HG03378 (cell line): Measurements from ENCODE around the gene TSC22D3.
"Not testable (repeated sequence)": the region's sequence is repeated elsewhere in the genome, so short reads cannot be mapped to it uniquely, and the experiment has no call there.

Experiments used
- ATAC-seq: cut with Tn5 transposase; IDR thresholded peaks from one replicate; pipeline ENCODE4 v1.9.1; 2021; ENCODE audit warnings: mild to moderate bottlenecking, moderate library complexity; ENCODE audit not compliant: unreplicated experiment

The TSC22D3 gene

GRCh38 chrX:107775734-107776511 is at the start of gene TSC22D3:
Gene TSC22D3 (minus strand): TSS chrX:107775787. CDS start chrX:107775419, 368 bp downstream.
- peak; percentile 63 for ATAC-seq

- ATAC-seq, result no peak
Observed at GRCh38 chrX:107823456-107823855, 47.9 kb upstream of the TSC22D3 start.

- no peak for ATAC-seq
Observed at GRCh38 chrX:107823042-107823441, 47.5 kb upstream of the TSC22D3 start.

DNA sequence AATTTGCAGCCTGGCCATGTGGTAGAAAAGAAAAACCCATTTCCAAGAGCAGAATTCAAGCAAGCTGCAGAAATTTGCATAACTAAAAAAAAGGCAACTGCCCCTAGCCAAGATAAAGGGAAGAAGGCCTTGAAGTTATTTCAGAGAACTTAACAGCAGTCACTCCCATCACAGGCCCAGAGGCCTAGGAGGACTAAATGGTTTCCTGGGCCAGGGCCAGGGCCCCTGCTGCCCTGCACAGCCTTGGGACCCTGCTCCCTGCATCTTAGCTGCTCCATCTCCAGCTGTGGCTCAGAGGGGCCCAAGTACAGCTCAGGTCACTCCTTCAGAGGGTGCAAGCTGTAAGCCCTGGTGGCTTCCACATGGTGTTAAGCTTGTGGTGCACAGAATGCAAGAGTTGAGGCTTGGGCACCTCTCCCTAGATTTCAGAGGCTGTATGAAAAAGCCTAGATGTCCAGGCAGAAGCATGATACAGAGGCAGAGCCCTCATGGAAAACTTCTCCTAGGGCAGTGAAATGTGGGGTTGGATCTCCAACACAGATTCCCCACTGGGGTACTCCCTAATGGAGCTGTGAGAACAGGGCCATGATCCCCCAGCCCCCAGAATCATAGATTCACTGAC is 43.4 kb upstream of the TSC22D3 start:
- ATAC-seq, result no peak

GRCh38 chrX:107810053-107810452 is 34.5 kb upstream of the TSC22D3 start:
- ATAC-seq, result not testable (repeated sequence)

GRCh38 chrX:107805179-107805578 is 29.6 kb upstream of the TSC22D3 start:
- no peak for ATAC-seq

DNA sequence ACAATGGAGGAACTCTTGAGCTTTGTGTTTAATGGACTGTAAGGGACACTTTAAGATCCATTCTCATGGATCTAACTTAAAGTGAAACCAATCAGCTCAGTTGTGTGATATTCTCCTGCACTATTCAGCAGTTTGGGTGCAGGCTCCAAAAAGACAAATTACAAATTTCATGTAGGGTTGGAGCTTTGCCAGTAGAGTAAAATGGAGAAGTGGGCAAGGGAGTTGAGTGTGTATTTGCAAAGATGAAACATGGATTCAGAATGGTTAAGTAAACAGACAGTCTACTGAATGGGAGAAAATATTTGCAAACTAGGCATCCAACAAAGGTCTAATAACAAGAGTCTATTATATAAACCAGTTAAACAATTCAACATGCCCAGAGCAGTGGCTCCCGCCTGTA is 28.8 kb upstream of the TSC22D3 start:
- ATAC-seq, result no peak

DNA sequence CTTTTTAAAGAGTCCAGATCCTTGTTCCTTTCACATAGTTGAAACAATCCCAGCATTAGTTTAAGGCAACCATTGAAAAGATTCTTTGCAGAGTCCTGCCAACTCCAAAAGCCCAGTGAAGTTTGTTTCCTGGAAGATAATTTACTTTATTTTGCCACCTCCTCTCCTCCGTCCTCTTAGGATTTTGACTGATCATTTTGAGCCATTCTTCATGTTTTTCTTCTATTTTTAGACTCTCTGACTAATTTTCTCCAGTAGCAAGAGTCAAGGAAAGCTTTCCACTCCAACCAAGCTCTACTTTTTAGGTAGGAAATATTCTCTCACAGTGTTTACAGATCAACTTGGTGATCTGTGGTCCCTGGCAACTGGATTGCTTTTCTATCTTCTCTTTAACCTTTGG is 12.2 kb upstream of the TSC22D3 start:
- no peak for ATAC-seq

GRCh38 chrX:107780525-107780924 is 4.9 kb upstream of the TSC22D3 start:
- no peak for ATAC-seq

DNA sequence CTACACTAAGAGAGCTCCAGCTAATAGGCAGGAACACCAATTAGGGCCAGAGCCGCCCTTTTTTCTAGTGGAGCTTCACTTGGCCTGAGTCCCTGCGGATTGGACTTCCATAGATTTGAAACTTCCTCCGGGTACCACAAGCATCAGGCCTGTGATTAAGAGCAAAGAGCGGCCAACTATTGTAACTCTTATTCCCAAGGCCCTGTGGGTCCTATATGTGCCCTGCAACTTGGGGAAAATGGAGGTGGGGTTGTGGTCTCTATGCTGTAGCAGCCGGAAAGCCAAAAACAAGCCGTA is 1.9 kb upstream of the TSC22D3 start, which contains the start of gene NCBP2L:
NCBP2L (plus strand) TSS at position 198 of the 297 bp plus-strand sequence. CDS start 16,488 bp downstream, outside the sequence.
- ATAC-seq, result no peak

GRCh38 chrX:107776649-107777535 is 1.3 kb upstream of the TSC22D3 start:
- ATAC-seq, result peak; percentile 89

DNA sequence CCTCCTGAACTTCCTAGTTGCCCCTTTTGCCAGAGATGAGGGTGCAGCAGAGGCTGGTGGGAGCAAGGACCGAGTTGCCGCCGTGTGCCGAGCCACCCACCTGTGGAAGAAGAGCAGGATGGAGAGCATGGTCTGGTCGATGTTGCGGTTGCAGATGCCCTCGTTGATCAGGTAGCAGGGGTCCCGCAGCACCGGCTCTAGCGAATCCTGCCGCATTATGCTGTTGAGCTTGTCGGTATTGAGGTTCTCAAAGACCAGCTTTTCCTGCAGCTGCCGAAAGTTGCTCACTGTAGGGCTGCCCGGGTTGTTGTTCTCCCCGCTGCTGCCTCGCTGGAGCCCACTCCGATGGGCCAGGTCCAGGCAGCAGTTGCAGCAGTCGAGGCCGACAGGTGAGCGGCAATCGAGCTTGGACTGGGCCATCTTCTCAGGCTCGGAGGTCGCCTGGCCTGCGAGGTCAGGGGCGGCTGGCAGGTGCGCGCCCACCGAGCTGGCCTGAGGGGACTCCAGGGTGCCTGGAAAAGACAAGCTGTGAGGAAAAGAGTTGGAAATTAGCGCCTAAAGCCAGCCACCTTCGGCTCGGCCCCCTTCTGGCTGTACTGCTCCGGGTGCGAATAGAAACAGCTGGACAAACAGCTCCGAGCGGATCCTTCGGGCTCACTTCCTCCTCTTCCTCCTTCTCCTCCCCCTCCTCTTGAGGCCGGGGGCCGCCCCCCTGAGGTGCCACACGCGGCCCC is 420 bp downstream of the TSC22D3 start:
- ATAC-seq, result peak; percentile 9

- no peak for ATAC-seq
Observed at GRCh38 chrX:107773906-107774435, 1.6 kb downstream of the TSC22D3 start.

DNA sequence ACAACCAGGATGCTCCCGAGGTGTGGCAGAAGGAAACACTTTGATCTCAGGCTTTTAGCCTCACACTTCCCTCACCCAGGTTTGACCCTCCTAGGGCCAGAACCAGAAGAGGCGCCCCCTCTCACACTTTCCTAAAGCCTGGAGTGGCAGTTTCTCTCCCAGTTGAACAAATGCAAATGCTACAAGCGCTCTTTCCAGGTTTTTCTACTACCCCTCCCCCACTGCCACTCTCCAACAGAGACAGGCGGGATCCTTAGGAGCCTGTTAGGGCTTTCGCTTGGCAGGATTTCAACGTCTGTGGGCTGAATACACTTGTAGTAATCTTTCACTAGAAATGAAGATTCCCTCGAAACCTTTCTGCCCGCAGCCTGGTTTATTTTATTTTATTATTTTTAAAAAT is 2.4 kb downstream of the TSC22D3 start:
- no peak for ATAC-seq

- ATAC-seq, result no peak
Observed at GRCh38 chrX:107769581-107770317, 5.8 kb downstream of the TSC22D3 start.

DNA sequence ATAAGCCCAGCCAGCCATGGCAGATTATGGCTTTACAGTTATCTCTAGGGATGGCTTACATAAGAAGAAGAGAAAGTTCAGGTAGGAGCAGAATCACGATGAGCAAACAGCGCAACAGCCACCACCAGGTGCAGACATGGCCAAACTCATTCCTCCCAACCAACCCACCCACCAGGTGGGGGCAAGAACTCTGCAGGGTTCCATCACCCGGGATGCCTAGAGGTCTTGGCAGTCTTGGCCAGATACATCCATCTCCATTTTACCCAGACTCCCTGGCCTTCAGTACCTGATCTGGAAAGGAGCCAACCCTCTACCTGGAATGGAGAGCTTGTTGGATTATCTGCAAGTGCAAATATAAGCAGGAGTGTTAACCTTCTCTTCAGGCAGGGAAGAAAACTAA is 7.5 kb downstream of the TSC22D3 start:
- no peak for ATAC-seq

DNA sequence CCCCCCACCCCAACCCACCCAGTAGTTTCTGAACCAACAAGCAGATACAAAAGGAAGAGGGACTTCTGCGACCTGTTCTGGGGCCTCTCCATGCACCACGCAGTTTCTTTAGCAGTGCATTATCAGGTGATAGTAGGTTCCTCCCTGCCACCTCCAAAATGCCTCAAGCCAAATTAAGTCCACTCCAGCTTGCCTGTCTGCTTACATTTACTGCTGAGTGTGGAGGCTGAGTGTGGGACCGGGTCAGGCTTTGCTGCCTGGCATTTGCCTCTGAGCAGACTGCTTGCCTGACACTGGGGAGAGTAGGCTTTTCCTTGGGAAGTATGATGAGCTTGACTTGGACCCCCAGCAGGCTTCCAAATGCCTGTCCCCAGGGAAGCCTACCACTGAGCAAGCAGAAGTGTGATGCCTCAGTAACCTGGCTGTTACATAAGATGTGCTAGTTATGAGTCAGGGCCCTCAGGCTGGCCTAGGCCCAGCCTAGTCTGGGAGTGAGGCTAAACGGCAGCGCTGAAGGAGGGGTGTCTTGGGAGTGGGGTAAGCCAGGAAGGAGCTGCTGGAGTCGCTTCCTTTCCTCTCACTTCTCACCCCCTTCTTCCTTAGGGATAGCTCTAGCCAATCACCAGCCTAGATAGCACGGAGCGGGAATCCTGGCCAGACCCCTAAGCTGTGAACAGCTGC is 9.0 kb downstream of the TSC22D3 start:
- no peak for ATAC-seq

GRCh38 chrX:107764845-107765608 is 10.6 kb downstream of the TSC22D3 start:
- no peak for ATAC-seq

DNA sequence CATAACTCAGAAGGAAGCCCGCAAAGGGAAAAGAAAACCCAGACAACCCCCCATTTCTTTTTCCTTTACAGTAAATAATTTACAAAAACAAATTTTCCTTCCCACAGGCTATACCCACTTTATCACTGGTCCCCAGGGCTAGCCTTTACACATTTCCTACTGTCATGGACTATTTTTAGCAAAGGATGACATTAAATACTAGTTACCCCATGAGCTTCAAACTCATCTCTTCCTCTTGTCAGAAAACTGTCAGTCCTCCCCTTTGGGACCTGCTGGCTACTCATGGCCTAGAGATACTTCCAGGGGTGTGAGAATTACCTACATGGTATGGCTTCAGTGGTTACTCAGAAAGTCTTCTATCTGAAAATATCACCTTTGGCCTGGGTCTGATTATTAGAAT is 11.9 kb downstream of the TSC22D3 start:
- no peak for ATAC-seq
